Measurements from ENCODE around the gene ZFC3H1.
"Not testable (repeated sequence)": the region's sequence is repeated elsewhere in the genome, so short reads cannot be mapped to it uniquely, and the experiment has no call there.

ZFC3H1 gene, protein sequence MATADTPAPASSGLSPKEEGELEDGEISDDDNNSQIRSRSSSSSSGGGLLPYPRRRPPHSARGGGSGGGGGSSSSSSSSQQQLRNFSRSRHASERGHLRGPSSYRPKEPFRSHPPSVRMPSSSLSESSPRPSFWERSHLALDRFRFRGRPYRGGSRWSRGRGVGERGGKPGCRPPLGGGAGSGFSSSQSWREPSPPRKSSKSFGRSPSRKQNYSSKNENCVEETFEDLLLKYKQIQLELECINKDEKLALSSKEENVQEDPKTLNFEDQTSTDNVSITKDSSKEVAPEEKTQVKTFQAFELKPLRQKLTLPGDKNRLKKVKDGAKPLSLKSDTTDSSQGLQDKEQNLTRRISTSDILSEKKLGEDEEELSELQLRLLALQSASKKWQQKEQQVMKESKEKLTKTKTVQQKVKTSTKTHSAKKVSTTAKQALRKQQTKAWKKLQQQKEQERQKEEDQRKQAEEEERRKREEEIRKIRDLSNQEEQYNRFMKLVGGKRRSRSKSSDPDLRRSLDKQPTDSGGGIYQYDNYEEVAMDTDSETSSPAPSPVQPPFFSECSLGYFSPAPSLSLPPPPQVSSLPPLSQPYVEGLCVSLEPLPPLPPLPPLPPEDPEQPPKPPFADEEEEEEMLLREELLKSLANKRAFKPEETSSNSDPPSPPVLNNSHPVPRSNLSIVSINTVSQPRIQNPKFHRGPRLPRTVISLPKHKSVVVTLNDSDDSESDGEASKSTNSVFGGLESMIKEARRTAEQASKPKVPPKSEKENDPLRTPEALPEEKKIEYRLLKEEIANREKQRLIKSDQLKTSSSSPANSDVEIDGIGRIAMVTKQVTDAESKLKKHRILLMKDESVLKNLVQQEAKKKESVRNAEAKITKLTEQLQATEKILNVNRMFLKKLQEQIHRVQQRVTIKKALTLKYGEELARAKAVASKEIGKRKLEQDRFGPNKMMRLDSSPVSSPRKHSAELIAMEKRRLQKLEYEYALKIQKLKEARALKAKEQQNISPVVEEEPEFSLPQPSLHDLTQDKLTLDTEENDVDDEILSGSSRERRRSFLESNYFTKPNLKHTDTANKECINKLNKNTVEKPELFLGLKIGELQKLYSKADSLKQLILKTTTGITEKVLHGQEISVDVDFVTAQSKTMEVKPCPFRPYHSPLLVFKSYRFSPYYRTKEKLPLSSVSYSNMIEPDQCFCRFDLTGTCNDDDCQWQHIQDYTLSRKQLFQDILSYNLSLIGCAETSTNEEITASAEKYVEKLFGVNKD (N-terminal part only)

DNA sequence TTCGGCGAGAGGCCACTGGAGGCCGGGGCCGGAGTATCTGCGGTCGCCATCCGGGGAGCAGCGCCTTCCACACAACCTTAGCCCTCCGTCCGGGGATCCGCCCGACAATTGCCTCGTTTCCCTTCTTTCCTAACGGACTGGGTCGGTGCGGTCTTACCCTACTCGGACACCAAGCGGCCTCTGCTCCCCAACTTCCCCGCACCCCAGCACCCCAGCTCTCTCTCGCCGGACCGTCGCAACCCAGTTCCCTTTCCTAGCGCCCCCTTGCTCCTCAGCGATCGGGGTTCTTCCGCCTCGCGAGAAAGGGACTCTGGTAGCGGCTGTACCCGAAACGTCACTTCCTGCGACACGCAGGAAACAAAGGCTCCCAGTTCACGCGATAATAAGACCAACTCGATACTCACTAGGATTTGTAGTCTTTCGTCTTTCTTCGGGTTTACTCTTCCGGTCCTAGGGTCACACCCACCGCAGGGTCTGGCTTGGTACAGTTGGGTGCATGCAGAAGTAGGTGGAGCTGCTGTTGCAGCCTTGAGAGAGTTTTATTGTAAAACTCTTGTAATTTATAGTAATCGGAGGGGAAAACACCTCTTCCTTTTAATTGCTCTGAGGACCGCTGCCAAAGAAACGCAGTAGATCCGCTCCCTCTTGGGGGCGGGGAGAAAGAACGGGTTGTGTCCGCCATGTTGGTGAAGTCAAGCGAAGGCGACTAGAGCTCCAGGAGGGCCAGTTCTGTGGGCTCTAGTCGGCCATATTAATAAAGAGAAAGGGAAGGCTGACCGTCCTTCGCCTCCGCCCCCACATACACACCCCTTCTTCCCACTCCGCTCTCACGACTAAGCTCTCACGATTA lies at the start of gene ZFC3H1, which contains the start of gene THAP2:
Gene ZFC3H1 (minus strand): TSS at position 288 of the 850 bp plus-strand sequence. CDS start 238 bp downstream, at position 50.
Gene THAP2 (plus strand): TSS at position 741 of the 850 bp plus-strand sequence. CDS start 209 bp downstream, outside the sequence.
- DNase-seq: peak; percentile 97

DNA sequence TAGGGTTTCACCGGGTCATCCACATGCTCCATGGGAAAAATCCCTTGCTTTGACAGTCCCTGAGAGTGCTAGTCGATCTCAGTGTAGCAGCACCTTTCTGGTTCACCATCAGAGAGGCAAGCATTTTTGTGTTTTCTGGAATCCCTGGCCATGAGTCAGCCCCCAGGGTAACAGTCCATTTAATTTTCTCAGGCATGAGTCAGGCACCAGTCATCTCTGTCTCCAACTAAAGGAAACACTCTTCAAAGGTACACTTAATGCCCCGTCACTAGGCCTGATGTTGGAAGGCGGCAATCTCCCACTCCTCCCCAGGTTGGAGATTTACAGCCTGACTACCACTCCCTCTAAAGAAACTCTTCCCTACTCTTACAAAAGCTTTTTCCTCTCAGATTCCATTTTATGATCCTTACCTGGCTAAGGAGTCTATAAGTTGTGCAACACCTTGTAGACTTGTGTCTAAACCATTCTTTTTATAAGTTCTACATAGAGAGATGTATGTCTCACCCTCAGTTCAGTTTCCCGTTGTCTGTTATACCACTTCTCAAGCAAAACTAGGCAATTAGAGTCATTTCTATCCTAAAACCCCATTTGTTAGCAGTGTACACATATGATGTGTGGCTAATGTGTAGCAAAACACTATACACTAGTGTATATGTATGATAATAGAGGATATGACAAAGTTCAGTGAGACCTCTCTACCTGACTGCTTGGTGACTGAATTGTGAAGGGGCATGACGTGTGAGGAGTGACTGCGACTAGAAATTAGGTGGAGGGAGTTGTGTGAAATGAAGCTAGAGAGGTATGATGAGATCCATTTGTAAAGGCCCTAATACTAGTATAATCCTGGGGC lies 46.9 kb upstream of the ZFC3H1 start:
- DNase-seq: no peak

DNA sequence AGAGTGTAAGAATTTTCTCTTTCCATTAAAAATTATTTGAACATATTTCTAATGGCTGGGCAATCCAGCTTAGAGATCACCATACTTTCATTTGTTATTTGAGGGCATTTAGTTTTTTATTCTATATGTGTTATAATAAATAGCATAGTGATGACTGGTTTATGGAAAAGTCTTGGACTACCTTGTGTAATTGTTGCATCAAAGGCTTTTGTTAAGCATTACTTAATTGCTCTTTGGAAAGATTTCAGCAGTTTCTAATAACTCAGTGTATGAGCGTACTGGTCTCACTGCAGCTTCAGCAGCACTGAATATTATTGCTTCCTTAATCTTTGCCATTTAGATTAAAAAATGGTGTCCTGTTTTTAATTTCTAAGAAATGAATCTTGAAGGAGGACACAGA lies 45.0 kb upstream of the ZFC3H1 start:
- no peak for DNase-seq

DNA sequence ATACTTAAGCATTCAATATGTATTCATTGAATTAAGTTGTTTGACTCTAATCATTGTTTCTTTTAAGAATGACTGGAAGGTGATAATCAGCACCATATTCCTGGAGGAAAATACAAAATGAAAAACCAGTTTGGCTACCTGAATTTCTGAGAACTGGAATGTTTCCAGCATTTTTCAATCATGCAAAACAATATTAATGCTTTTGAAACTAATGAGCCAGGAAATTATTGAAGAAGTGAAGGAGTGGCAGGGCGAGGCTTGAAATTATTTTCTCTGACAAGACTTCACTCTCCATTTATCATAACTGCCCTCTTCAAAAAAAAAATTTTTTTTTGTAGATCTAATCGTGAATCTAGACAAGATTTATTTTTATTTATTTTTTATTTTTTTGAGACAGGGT lies 41.3 kb upstream of the ZFC3H1 start:
- DNase-seq: no peak

DNA sequence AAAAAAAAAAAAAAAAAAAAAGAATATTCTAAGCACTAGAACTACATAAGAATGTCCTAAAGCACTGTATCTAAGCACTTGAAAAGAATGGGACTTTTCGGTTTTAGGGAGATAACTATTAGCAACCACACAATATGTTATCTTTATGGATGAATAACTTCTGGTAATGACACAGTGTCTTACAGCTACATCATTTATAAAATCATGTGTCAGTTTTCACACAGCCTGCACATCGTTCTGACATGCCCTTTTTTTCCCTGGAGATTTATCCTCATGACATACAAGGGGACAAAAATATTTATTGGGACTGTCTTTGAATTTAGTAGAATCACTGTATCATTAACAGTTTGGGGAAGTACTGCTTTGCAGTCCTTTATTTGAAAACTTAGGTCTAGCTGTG lies 39.6 kb upstream of the ZFC3H1 start:
- DNase-seq: no peak

DNA sequence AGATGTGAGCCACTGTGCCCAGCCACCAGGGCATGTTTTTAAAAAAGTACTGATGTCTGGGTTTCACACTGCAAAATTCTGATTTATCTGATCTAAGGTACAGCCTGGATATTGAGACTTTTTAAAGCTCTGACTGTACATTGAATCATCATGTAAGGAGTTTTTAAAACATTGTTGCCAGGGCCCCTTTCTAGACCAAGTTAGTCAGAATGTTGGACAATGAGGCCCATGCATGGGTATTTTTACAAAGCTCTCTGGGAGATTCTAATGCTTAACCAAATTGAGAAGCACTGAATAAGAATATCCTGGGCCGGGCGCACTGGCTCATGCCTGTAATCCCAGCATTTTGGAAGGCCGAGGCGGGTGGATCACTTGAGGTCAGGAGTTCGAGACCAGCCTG lies 38.9 kb upstream of the ZFC3H1 start:
- no peak for DNase-seq

DNA sequence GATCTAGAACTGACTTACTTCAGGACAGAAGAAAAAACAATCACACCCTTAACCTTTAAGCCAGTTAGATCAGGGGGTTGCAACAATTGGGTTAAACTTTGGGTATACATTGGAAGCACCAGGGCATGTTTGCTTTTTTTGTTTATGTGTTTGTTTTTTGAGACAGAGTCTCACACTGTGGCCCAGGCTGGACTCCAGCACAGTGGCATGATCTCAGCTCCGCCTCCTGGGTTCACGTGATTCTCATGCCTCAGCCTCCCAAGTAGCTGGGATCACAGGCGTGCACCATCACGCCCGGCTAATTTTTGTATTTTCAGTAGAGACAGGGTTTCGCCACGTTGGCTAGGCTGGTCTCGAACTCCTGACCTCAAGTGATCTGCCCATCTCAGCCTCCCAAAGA lies 38.5 kb upstream of the ZFC3H1 start:
- not testable (repeated sequence) for DNase-seq

DNA sequence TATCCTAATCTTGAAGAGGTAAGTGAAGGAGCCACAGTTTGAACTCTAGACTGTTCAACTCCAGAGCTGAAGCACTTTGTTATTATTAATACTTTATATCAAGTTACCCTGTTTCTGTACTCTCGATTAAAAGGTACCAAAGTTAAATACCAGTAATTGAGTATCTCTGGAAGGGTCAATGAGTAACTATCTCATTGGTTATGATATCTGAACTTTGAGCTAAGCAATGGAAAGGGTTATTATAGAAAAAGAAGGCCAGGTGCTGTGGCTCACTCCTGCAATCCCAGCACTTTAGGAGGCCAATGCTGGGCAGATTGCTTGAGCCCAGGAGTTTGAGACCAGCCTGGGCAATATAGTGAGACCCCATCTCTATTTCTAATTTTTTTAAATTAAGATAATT lies 32.1 kb upstream of the ZFC3H1 start:
- no peak for DNase-seq

DNA sequence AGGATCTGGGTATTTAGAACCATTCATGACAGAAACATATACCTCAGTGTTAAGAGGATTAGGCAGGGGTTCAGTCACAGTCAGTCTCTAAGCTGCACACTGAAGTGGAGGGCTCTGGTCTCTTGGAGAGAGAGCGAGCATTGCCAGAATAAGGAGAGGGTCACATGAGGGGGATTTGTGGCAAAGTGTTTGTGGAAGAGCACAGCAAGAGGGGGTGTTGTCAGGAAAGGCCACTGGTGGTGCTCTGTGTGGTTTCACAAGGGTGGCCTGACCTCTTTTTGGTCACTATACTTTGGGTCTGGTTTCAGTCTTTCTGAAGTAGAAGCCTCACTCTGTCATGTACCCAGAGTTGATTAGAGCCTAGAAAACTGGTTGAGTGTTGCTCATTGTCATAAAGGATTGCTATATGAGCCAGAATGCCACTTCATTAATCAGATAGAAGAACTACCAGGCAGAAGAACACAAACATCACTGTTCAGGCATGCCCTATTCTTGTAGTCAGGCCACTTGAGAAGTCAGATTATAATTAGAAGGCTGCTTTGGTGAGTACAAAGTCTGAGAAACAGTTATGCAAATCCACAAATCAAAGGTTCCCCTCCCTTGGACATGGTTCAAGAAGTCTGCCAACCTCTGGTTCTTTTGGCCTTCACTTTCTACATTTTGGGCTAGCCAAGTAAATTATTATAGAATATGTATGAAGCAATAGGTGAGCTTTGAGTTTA lies 30.6 kb upstream of the ZFC3H1 start:
- DNase-seq: no peak

DNA sequence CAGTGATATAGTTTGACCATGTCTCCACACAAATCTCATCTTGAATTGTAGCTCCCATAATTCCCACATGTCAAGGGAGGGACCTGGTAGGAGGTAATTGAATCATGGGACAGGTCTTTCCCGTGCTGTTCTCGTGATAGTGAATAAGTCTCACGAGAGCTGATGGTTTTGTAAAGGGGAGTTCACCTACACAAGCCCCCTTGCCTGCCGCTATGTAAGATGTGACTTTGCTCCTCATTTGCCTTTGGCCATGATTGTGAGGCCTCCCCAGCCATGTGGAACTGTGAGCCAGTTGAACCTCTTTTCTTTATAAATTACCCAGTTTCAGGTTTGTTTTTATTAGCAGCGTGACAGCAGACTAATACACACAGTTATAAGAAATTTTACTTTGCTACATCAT lies 30.0 kb upstream of the ZFC3H1 start:
- DNase-seq: not testable (repeated sequence)

DNA sequence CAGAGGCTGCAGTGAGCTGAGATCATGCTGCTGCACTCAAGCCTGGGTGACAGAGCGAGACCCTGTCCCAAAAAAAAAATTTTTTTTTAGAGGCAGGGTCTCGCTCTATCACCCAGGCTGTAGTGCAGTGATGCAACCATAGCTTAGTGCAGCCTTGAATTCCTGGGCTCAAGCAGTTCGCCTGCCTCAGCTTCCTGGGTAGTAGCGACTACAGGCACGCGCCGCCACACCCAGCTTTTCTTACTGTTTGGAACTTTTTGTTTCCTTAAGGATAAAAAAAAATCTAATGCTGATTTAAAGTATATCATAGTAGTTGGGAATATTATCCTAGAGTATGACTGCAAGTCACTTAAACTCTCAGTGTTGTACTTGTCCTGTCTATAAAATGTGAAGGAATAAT lies 29.5 kb upstream of the ZFC3H1 start:
- no peak for DNase-seq

DNA sequence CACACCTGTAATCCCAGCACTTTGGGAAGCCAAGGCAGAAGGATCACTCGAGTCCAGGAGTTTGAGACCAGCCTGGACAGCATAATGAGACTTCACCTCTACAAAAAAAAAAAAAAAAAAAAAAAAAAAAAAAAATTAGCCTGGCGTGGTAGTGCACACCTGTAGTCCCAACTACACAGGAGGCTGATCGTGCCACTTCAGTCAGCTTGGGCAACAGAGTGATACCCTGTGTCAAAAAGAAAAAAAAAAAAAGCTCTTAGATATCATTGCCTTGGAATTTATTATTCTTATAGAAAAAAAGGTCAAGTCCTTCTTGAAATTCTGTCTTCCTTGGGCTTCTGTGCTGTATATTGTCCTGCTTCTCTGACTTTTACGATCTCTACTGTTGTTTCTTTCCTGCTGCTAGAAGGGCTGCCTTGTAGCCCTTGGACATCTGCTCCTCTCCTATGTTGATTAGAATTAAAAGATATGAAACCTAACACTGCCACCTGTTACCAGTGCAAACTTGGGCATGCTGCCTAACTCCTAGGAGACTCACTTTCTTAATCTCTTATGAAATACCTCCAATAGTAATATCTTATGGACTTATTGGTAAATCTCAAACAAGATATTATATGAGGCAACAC lies 28.0 kb upstream of the ZFC3H1 start:
- no peak for DNase-seq

DNA sequence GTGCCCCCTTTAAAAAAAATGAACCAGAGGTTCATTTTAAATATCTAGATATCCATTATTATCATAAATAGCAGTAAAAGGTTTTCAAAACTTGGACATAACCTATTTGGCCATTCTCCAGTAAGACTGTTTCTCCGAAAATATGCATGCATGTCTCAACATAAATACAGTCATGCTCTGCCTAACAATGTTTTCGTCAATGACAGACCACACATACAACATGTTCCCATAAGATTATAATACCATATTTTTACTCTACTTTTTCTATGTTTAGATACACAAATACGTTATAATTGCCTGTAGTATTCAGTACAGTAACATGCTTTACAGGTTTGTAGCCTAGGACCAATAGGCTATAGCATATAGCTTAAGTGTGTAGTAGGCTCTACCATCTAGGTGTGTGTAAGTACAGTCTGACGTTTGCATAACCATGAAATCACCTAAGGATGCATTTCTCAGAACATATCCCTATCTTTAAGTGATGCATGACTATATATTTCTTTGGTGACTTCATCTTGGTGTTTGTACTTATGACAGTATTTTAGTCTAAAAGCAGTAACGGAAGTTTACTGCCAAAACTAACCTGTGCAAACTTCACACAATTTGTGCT lies 25.4 kb upstream of the ZFC3H1 start:
- DNase-seq: no peak

DNA sequence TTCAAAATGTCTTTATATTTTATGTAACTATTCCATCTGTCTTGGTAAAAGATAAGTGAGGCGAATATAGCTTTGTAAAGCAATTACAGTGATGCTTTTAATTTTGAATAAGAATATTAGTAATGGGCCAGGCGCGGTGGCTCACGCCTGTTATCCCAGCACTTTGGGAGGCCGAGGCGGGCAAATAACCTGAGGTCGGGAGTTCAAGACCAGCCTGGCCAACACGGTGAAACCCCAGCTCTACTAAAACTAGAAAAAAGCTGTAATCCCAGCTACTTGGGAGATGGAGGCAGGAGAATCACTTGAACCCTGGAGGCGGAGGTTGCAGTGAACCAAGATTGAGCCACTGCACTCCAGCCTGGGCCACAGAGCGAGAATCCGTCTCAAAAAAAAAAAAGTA lies 23.5 kb upstream of the ZFC3H1 start:
- DNase-seq: not testable (repeated sequence)

DNA sequence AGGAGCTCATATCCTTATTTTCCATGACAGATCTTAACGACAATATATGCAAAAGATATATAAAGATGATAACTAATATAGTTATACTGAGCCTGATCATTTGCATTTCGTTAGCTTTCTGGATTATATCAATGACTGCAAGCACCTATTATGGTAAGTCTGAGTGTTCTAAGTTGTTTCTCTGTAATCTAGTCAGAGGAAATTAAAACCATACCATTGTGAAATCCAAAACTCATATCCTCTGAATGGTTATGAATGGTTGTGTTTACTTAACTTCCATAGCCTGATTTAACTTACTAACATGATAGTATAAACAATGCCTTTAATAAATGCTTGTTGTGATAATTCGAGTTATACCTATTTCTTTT lies 23.0 kb upstream of the ZFC3H1 start:
- DNase-seq: no peak

DNA sequence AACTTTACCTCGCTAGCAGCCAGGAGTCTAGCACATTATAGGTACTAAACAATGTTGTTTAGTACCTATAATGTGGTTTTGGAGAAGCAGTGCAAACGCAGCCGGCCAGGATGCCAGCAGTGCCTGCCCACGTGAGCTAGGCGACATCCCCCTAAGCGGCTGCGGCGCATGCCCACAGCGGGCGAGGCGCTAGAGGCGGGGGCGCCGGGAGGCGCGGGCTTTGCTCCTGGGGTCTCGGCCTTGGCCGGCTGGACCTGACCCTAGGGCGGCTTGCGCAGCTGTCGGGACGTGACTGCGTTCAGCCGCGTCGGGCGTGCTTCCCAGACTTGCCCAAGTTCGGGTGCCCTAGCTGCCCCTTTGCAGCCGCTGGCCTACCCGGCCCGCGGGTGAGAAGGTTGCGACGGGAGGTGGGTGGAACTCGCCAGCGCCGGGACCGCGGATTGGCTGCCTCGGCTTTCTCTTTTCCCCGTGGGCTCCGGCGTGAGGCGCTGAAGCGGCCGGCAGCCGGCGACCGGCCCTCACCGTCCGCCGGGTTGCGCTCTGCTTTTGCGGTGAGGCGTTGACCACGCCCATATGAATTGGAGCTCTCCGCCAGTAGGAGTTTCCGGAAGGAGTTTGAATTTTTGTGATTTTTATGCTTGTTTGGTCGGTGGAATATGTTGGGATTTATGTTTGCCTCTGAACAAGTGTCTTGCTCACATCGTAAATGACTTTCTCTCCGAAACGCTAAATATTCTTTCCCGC lies 22.4 kb upstream of the ZFC3H1 start, which contains the start of gene TMEM19:
Gene TMEM19 (plus strand): TSS at position 169 of the 744 bp plus-strand sequence. CDS start 599 bp downstream, outside the sequence.
- DNase-seq: peak; percentile 83

DNA sequence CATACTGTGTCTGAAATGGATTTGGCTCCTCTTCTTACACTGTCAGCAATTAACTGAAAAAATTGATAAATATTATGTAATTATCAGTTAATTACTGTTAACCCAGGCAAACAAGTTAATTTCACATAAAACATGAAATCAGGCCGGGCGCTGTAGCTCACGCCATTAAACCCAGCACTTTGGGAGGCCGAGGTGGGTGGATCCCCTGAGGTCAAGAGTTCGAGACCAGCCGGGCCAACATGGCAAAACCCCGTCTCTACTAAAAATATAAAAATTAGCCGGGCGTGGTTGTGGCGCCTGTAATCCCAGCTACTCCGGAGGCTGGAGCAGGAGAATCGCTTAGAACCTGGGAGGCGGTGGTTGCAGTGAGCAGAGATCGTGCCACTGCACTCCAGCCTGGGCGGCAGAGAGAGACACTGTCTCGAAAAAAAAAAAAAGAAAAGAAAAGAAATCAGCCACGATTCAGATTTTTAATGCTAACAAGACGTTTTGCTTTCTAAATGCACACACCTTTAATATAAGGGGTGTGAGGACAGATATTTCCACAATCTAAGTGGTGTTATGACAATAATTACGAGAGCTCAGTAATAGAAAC lies 21.8 kb upstream of the ZFC3H1 start:
- DNase-seq: no peak

DNA sequence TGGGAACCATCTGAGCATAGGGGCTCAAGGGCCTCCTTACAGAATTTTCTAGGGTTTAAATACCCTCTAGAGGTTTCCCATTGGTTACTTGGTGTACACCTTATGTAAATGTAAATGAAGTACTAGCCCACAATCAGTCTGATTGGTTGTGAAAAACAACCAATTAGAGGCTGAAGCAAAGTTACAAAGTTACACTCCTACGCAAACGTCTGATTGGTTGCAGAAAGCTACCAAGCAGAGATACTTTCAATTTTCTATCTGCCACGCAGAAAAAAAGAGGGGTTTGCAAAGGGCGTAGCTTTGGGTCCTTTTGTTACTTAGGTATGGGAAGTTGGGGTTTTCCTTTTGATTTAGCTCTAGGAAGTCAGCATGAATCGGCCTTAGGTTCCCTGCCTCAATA lies 20.4 kb upstream of the ZFC3H1 start:
- no peak for DNase-seq

Data from CD4-positive, alpha-beta T cell treated with Interleukin-15 for 1 hour (primary cell).